ENCODE results near the gene KLF8. TPM values are rescaled to one million over a fixed set of nuclear protein-coding genes. Genes with fewer than 3 reads are reported as not detected.

KLF8 gene
- total and polyA plus RNA-seq, 2 donors = 0.71 to 4.8 TPM

DNA sequence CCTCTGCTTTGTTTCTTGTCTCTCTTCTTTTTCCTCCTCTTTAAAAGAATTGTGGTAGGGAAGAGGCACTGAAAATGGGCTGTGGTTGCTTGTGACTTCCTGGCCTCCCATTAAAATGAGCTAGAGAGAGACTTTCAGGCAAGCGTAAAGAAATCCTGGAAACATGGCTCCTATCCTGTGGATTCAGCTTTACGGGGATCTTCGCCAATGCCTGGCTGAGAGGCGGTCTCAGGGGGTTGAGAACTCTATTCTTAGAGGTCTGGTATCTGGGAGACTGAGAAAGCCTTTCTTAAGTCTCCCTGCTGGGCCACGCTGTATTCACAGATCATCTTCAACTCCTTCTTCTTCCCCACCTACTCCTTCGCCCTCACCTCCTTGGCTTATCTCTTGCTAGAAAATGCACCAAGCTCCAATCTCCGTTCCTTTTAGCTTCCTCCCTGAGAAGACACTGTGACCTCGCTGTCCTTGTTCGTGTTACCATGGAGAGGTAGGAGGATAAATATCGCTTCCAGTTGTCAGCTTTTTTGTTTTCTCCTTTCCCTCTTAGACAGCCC is 542 bp upstream of the KLF8 start:
- Histone ChIP-seq H3K4me3 (ENCODE audit: low read length in 2 of 2) (no peak overlapping the region), H3K4me1 (ENCODE audit: control insufficient read depth in 2 of 2, insufficient read depth in 2 of 2, low read length in 2 of 2) (peaks cover 0 to 2% of the 10 kb centered on the region in 2 donors), H3K27me3 (ENCODE audit: control insufficient read depth in 2 of 2, insufficient read depth in 1 of 2, low read length in 1 of 2) (peaks cover 0 to 31% of the 10 kb centered on the region in 2 donors), H3K27ac (ENCODE audit: low read depth in 1 of 2, low read length in 1 of 2) (no peak overlapping the region), H3K9me3 (ENCODE audit: control insufficient read depth in 2 of 2, insufficient read depth in 1 of 2, low read length in 1 of 2) (no peaks in the 10 kb centered on the region), H3K36me3 (ENCODE audit: control insufficient read depth in 2 of 2, insufficient read depth in 2 of 2, low read length in 1 of 2) (no peaks in the 10 kb centered on the region)
- DNase-seq (ENCODE audit: low read depth in 6 of 9, low spot score in 9 of 9) = no peak
- WGBS = 67% methylated on average over 10 of the region's 10 CpGs

GRCh38 chrX:56233100-56233499 is 944 bp downstream of the KLF8 start:
- Histone ChIP-seq H3K9me3 (ENCODE audit: control insufficient read depth in 2 of 2, insufficient read depth in 1 of 2, low read length in 1 of 2) (no peaks in the 10 kb centered on the region), H3K4me3 (ENCODE audit: low read length in 2 of 2) (peak overlapping the region in 1 of 2 donors; percentile 41), H3K27me3 (ENCODE audit: control insufficient read depth in 2 of 2, insufficient read depth in 1 of 2, low read length in 1 of 2) (peaks cover 0 to 31% of the 10 kb centered on the region in 2 donors), H3K36me3 (ENCODE audit: control insufficient read depth in 2 of 2, insufficient read depth in 2 of 2, low read length in 1 of 2) (no peaks in the 10 kb centered on the region), H3K27ac (ENCODE audit: low read depth in 1 of 2, low read length in 1 of 2) (no peak overlapping the region), H3K4me1 (ENCODE audit: control insufficient read depth in 2 of 2, insufficient read depth in 2 of 2, low read length in 2 of 2) (peaks cover 0 to 2% of the 10 kb centered on the region in 2 donors)
- WGBS = 16% methylated on average over 17 of the region's 17 CpGs
- no peak for DNase-seq (ENCODE audit: low read depth in 6 of 9, low spot score in 9 of 9)

GRCh38 chrX:56233682-56234081 is 1.5 kb downstream of the KLF8 start:
- no peak overlapping the region for H3K4me3 ChIP-seq (ENCODE audit: low read length in 2 of 2)
- no peaks in the 10 kb centered on the region for H3K9me3 ChIP-seq (ENCODE audit: control insufficient read depth in 2 of 2, insufficient read depth in 1 of 2, low read length in 1 of 2)
- 40% methylated on average over 8 of the region's 8 CpGs for WGBS
- peaks cover 0 to 31% of the 10 kb centered on the region in 2 donors for H3K27me3 ChIP-seq (ENCODE audit: control insufficient read depth in 2 of 2, insufficient read depth in 1 of 2, low read length in 1 of 2)
- H3K27ac ChIP-seq (ENCODE audit: low read depth in 1 of 2, low read length in 1 of 2) = no peak overlapping the region
- H3K4me1 ChIP-seq (ENCODE audit: control insufficient read depth in 2 of 2, insufficient read depth in 2 of 2, low read length in 2 of 2) = peaks cover 0 to 2% of the 10 kb centered on the region in 2 donors
- H3K36me3 ChIP-seq (ENCODE audit: control insufficient read depth in 2 of 2, insufficient read depth in 2 of 2, low read length in 1 of 2) = no peaks in the 10 kb centered on the region
- no peak for DNase-seq (ENCODE audit: low read depth in 6 of 9, low spot score in 9 of 9)

DNA sequence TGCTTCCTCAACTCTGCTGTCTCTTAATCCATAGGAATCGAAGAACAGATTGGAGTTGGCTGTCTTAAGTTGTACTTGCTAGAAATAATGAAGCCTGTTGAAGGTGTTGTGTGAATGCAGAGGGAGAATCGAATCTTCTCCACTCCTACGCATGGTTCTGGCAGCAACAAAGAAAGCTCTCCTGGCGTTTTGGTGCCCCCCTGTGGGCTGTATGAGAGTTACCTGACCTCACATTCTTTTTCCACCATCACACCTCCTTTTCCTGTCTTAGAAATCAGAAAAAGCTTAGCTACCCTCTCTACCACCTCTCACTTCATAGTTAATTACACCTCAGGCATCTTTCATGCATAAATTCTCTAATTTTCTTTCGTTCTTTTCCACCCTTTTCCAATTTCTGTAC is 16.3 kb downstream of the KLF8 start:
- H3K4me1 ChIP-seq (ENCODE audit: control insufficient read depth in 2 of 2, insufficient read depth in 2 of 2, low read length in 2 of 2) = no peaks in the 10 kb centered on the region
- no peaks in the 10 kb centered on the region for H3K36me3 ChIP-seq (ENCODE audit: control insufficient read depth in 2 of 2, insufficient read depth in 2 of 2, low read length in 1 of 2)
- no peak overlapping the region for H3K4me3 ChIP-seq (ENCODE audit: low read length in 2 of 2)
- WGBS = 13% methylated on average over 5 of the region's 5 CpGs
- no peak overlapping the region for H3K27ac ChIP-seq (ENCODE audit: low read depth in 1 of 2, low read length in 1 of 2)
- no peaks in the 10 kb centered on the region for H3K9me3 ChIP-seq (ENCODE audit: control insufficient read depth in 2 of 2, insufficient read depth in 1 of 2, low read length in 1 of 2)
- H3K27me3 ChIP-seq (ENCODE audit: control insufficient read depth in 2 of 2, insufficient read depth in 1 of 2, low read length in 1 of 2) = no peaks in the 10 kb centered on the region
- DNase-seq (ENCODE audit: low read depth in 6 of 9, low spot score in 9 of 9) = peak; percentile 3 to 66 (median 27)

GRCh38 chrX:56253832-56254703 is 21.9 kb downstream of the KLF8 start:
- no peaks in the 10 kb centered on the region for H3K36me3 ChIP-seq (ENCODE audit: control insufficient read depth in 2 of 2, insufficient read depth in 2 of 2, low read length in 1 of 2)
- H3K4me1 ChIP-seq (ENCODE audit: control insufficient read depth in 2 of 2, insufficient read depth in 2 of 2, low read length in 2 of 2) = no peaks in the 10 kb centered on the region
- no peak overlapping the region for H3K27ac ChIP-seq (ENCODE audit: low read depth in 1 of 2, low read length in 1 of 2)
- no peak for DNase-seq (ENCODE audit: low read depth in 6 of 9, low spot score in 9 of 9)
- H3K27me3 ChIP-seq (ENCODE audit: control insufficient read depth in 2 of 2, insufficient read depth in 1 of 2, low read length in 1 of 2) = no peaks in the 10 kb centered on the region
- 95% methylated on average over 10 of the region's 10 CpGs for WGBS
- no peak overlapping the region for H3K4me3 ChIP-seq (ENCODE audit: low read length in 2 of 2)
- no peaks in the 10 kb centered on the region for H3K9me3 ChIP-seq (ENCODE audit: control insufficient read depth in 2 of 2, insufficient read depth in 1 of 2, low read length in 1 of 2)

- H3K27ac ChIP-seq (ENCODE audit: low read depth in 1 of 2, low read length in 1 of 2) = no peak overlapping the region
- no peak overlapping the region for H3K4me3 ChIP-seq (ENCODE audit: low read length in 2 of 2)
- no peaks in the 10 kb centered on the region for H3K27me3 ChIP-seq (ENCODE audit: control insufficient read depth in 2 of 2, insufficient read depth in 1 of 2, low read length in 1 of 2)
- 68% methylated on average over 1 of the region's 1 CpG for WGBS
- H3K9me3 ChIP-seq (ENCODE audit: control insufficient read depth in 2 of 2, insufficient read depth in 1 of 2, low read length in 1 of 2) = no peaks in the 10 kb centered on the region
- H3K4me1 ChIP-seq (ENCODE audit: control insufficient read depth in 2 of 2, insufficient read depth in 2 of 2, low read length in 2 of 2) = no peaks in the 10 kb centered on the region
- H3K36me3 ChIP-seq (ENCODE audit: control insufficient read depth in 2 of 2, insufficient read depth in 2 of 2, low read length in 1 of 2) = no peaks in the 10 kb centered on the region
- DNase-seq (ENCODE audit: low read depth in 6 of 9, low spot score in 9 of 9) = no peak
Measured at GRCh38 chrX:56268888-56269287, 36.7 kb downstream of the KLF8 start.

GRCh38 chrX:56278692-56279091 is 46.5 kb downstream of the KLF8 start:
- H3K4me1 ChIP-seq (ENCODE audit: control insufficient read depth in 2 of 2, insufficient read depth in 2 of 2, low read length in 2 of 2) = no peaks in the 10 kb centered on the region
- H3K27me3 ChIP-seq (ENCODE audit: control insufficient read depth in 2 of 2, insufficient read depth in 1 of 2, low read length in 1 of 2) = no peaks in the 10 kb centered on the region
- H3K36me3 ChIP-seq (ENCODE audit: control insufficient read depth in 2 of 2, insufficient read depth in 2 of 2, low read length in 1 of 2) = no peaks in the 10 kb centered on the region
- DNase-seq (ENCODE audit: low read depth in 6 of 9, low spot score in 9 of 9) = no peak
- no peak overlapping the region for H3K27ac ChIP-seq (ENCODE audit: low read depth in 1 of 2, low read length in 1 of 2)
- WGBS = 100% methylated on average over 1 of the region's 1 CpG
- no peaks in the 10 kb centered on the region for H3K9me3 ChIP-seq (ENCODE audit: control insufficient read depth in 2 of 2, insufficient read depth in 1 of 2, low read length in 1 of 2)
- H3K4me3 ChIP-seq (ENCODE audit: low read length in 2 of 2) = no peak overlapping the region

DNA sequence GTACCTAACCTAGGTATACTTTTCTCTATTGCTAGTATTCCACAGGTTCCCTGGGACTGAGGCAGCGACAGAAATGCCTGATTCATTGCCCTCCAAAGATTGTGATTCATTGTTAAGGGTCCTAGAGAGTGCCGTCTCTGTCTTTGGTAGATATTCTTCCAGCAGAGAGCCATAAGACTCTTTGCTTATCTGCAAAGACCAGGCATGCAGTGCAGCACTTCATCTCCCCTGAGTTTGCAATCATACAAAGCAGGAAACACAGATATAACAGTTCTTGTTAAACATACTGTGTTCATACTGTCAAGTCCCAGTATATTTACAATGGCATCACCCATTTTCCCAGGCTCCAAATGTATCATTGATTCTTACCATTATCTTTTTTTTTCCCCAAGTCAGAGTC is 47.7 kb downstream of the KLF8 start:
- WGBS = 92% methylated on average over 2 of the region's 2 CpGs
- Histone ChIP-seq H3K9me3 (ENCODE audit: control insufficient read depth in 2 of 2, insufficient read depth in 1 of 2, low read length in 1 of 2) (no peaks in the 10 kb centered on the region), H3K4me1 (ENCODE audit: control insufficient read depth in 2 of 2, insufficient read depth in 2 of 2, low read length in 2 of 2) (no peaks in the 10 kb centered on the region), H3K27me3 (ENCODE audit: control insufficient read depth in 2 of 2, insufficient read depth in 1 of 2, low read length in 1 of 2) (no peaks in the 10 kb centered on the region), H3K4me3 (ENCODE audit: low read length in 2 of 2) (no peak overlapping the region), H3K27ac (ENCODE audit: low read depth in 1 of 2, low read length in 1 of 2) (no peak overlapping the region), H3K36me3 (ENCODE audit: control insufficient read depth in 2 of 2, insufficient read depth in 2 of 2, low read length in 1 of 2) (no peaks in the 10 kb centered on the region)
- no peak for DNase-seq (ENCODE audit: low read depth in 6 of 9, low spot score in 9 of 9)

DNA sequence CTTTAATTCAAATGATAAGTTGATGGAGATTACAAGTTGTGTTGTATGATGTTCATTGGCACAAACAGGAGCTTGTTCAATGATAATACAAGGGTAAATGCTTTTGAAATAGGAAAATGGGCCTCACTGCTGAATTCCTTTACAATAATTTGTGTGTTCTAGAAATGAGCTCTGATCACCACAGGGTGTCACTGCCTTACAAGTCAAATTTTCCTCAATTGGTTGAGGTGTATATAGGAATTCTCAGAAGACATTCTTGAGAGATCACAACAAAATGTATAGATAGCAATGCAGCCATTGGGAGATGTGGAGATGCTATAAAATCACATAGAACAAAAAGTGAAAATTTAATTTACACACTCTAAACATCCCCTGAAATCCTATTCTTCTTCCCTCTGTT is 49.6 kb downstream of the KLF8 start:
- Histone ChIP-seq H3K27me3 (ENCODE audit: control insufficient read depth in 2 of 2, insufficient read depth in 1 of 2, low read length in 1 of 2) (no peaks in the 10 kb centered on the region), H3K9me3 (ENCODE audit: control insufficient read depth in 2 of 2, insufficient read depth in 1 of 2, low read length in 1 of 2) (no peaks in the 10 kb centered on the region), H3K27ac (ENCODE audit: low read depth in 1 of 2, low read length in 1 of 2) (no peak overlapping the region), H3K4me3 (ENCODE audit: low read length in 2 of 2) (no peak overlapping the region), H3K4me1 (ENCODE audit: control insufficient read depth in 2 of 2, insufficient read depth in 2 of 2, low read length in 2 of 2) (no peaks in the 10 kb centered on the region), H3K36me3 (ENCODE audit: control insufficient read depth in 2 of 2, insufficient read depth in 2 of 2, low read length in 1 of 2) (no peaks in the 10 kb centered on the region)
- DNase-seq (ENCODE audit: low read depth in 6 of 9, low spot score in 9 of 9) = peak in 1 of 9 donors; percentile 18

All from thymus (tissue), 11 donors.